ENCODE data around the gene FAM200B.

Gene FAM200B

GRCh38 chr4:15681372-15682241, at the start of gene FAM200B:
Gene FAM200B, plus strand, starts transcription at chr4:15681827. Its CDS starts 5,151 bp downstream, at chr4:15686978.
- no peak for TF ChIP-seq GATA3 (IDR thresholded peaks at IDR 0.05; ENCODE audit: low read depth, low read length)
- TF ChIP-seq GATA2 (IDR thresholded peaks at IDR 0.05; ENCODE audit: low read depth, low read length), result no peak

DNA sequence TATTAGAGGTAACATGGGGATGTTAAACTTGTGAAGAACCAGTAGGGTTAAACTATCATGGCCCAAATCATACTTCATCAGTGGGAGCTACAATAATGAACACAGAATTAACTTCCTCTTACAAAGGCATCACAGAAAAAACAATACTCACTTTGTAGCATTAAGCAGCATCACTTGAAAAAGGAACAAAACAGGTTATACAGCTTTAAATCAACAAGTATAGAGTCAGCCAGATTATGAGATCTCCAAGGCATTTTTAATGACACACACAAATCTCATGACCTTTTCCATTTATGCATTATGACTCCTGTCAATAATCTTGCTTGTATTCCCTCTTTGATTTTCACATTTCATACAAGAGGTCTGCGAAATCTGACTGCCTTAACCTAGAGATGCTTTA, 44.8 kb upstream of the FAM200B start:
- TF ChIP-seq GATA2 (IDR thresholded peaks at IDR 0.05; ENCODE audit: low read depth, low read length), result no peak
- no peak for TF ChIP-seq GATA3 (IDR thresholded peaks at IDR 0.05; ENCODE audit: low read depth, low read length)

DNA sequence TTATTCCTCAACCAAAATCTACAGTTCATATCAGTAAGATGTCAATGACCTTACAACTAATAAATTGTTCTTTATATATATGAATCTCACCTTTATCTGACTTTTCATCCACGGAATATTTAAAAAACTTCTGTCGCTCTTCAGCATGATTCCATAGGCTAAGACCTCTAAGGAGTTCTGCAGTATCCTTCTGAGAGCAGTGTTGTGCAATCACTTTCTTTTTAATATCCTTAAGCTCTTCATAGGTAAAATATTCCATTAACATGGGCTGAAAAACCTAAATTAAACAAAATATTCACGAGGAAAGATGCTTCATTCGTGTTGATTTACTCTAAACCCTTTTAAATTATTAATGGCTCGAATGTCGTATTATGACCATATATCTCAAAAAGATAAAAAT, 43.2 kb upstream of the FAM200B start:
- TF ChIP-seq GATA2 (IDR thresholded peaks at IDR 0.05; ENCODE audit: low read depth, low read length) (no peak), GATA3 (IDR thresholded peaks at IDR 0.05; ENCODE audit: low read depth, low read length) (no peak)

GRCh38 chr4:15648600-15648999, 33.0 kb upstream of the FAM200B start:
- TF ChIP-seq GATA3 (IDR thresholded peaks at IDR 0.05; ENCODE audit: low read depth, low read length), result no peak
- TF ChIP-seq GATA2 (IDR thresholded peaks at IDR 0.05; ENCODE audit: low read depth, low read length), result no peak

GRCh38 chr4:15649914-15650545, 31.6 kb upstream of the FAM200B start:
- peak; percentile 71 for TF ChIP-seq GATA2 (IDR thresholded peaks at IDR 0.05; ENCODE audit: low read depth, low read length)
- no peak for TF ChIP-seq GATA3 (IDR thresholded peaks at IDR 0.05; ENCODE audit: low read depth, low read length)

DNA sequence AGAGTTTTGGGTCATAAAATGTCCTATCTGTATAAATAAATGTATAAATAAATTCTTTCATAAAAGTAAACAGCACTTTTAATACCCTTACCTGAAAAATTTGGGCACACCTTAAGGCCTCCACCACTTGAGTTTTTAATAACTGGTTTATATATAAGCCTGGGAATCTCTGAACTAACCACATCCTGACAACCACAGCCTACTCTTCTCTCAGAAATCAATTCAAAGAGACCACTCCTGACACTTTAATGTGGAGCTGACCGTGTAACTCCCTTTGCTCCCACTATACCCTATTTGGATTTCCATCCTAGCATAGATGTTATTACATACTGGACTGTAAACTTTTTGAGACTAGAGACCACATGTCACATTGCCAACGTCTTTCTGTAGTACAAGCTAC, 30.0 kb upstream of the FAM200B start:
- no peak for TF ChIP-seq GATA3 (IDR thresholded peaks at IDR 0.05; ENCODE audit: low read depth, low read length)
- TF ChIP-seq GATA2 (IDR thresholded peaks at IDR 0.05; ENCODE audit: low read depth, low read length), result no peak

DNA sequence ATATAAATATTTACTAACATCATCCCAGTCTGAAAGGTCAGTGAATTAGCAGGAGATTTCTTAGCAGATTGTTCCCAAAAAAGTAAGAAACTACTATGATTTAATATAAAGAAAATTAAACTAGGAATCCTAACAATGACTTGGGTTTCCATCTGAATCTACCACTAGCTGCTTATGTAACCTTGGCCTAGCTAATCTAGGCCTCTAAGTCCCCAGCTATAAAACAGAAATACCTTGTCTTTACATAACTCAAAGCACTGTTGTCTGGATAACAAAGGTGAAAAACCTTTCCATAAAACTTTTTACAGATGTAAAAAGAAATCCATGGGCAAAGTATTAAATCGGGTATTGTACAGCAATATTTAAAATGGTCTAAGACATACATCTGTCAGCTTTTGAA, 29.4 kb upstream of the FAM200B start:
- TF ChIP-seq GATA2 (IDR thresholded peaks at IDR 0.05; ENCODE audit: low read depth, low read length) (no peak), GATA3 (IDR thresholded peaks at IDR 0.05; ENCODE audit: low read depth, low read length) (no peak)

- TF ChIP-seq GATA3 (IDR thresholded peaks at IDR 0.05; ENCODE audit: low read depth, low read length), result no peak
Observed at GRCh38 chr4:15652841-15653240, 28.8 kb upstream of the FAM200B start.

- no peak for TF ChIP-seq GATA3 (IDR thresholded peaks at IDR 0.05; ENCODE audit: low read depth, low read length)
- no peak for TF ChIP-seq GATA2 (IDR thresholded peaks at IDR 0.05; ENCODE audit: low read depth, low read length)
Observed at GRCh38 chr4:15653420-15653819, 28.2 kb upstream of the FAM200B start.

DNA sequence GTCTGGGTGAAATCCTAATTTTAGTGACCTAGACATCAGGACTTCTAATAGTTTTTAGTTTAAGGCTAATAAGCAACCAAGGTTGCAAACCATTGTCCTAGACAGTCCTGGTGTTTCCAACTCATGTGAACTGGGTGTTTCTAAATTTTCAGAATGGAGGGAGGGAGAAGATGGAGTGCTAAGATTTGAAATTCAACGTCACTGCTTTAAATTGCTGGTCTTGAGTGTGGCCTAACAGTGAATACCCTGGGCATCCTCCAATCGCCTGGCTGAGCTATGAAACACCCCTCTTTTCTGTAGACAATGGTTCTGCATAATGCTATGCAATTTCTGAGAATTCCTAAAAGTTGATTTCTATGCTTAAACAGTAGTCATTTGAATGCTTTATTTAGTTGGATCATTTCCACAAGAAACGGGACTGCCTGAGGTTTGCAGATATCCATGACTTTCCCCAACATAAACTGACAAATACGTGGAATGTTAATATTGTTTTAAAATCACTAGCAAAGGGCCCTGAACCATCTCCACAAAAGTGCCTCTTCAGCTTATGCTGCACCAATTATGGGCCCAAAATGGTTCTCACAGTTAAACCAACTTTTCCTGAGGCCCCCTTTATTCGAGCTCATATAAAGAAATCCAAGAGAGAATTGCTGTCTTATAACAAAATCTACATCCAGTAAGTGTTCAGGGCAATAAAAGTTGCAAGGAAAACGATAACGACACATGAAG, 27.6 kb upstream of the FAM200B start:
- TF ChIP-seq GATA3 (IDR thresholded peaks at IDR 0.05; ENCODE audit: low read depth, low read length) (no peak), GATA2 (IDR thresholded peaks at IDR 0.05; ENCODE audit: low read depth, low read length) (peak; percentile 75)

DNA sequence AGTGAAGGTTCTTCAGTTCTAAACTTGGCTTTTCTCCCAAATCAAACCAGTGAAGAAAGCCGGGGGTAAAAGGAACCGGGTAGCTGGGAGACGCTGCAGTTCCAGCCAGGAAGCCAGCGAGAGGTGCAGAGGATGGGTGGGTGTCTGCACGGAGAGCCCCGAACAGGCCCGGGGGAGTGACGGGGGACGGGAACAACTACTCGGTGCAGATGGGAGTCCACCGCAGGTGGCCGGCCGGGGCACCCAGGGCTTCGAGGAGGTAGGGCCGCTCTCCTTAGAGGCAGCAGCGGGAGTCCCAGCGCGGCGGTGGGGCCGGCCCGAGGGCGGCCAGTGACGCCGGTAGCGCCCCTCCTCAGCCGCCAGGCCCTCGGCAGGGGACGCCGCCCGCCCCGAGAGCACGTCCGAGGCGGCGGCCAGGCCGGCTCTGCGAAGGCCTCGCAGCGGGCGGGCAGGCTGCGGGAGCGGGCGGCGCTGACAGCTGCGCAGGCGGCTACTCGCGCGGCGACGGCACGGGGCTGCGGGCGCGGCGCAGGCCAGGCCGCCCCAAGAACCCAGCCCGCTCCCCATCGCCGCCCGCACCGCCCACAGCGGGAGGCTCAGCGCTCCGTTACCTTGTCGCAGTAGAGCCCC, 26.9 kb upstream of the FAM200B start:
- TF ChIP-seq GATA2 (IDR thresholded peaks at IDR 0.05; ENCODE audit: low read depth, low read length) (no peak), GATA3 (IDR thresholded peaks at IDR 0.05; ENCODE audit: low read depth, low read length) (no peak)

DNA sequence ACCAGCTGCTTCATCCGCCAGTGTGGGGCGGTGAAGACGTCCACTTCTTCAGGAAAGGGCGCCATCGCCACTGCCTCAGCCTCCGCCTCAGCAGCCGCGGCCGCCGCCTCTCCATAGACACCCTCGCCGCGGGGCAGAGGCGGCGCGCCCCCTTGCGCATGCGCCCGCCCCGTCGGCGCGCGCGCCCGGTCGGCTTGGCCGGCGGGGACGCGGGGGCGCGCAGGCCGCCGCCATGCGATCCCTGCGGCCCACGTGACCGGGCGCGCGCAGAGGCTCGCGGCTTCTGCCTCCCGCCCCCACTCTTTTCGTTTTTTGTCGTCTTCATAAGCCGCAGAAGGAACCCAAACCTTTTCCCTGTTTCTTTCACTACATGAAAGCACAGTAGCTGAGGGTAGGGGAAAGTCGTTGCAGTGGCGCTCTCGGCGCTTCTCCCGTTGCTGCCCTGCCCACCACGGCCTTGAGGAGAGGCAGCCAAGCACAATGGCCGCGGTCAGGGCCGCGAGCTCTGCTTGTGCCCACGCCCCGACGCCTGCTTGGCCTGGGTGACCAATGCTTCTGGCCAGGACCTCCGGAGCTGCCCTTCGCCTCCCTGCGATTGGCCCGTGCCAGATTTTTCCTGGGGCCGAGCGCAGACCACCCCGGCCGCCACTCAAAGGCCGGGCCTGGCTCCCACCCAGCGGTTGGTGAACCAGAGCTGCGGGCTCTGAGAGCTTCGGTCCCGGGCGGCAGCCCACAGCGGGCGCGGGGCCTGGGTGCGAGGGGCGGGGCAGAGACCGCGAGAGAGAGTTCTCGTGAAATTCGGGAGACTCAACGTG, 26.2 kb upstream of the FAM200B start, which contains the start of gene FBXL5:
FBXL5 (minus strand) TSS at position 135 of the 815 bp plus-strand sequence; CDS start at position 65, 70 bp downstream.
- no peak for TF ChIP-seq GATA2 (IDR thresholded peaks at IDR 0.05; ENCODE audit: low read depth, low read length)

DNA sequence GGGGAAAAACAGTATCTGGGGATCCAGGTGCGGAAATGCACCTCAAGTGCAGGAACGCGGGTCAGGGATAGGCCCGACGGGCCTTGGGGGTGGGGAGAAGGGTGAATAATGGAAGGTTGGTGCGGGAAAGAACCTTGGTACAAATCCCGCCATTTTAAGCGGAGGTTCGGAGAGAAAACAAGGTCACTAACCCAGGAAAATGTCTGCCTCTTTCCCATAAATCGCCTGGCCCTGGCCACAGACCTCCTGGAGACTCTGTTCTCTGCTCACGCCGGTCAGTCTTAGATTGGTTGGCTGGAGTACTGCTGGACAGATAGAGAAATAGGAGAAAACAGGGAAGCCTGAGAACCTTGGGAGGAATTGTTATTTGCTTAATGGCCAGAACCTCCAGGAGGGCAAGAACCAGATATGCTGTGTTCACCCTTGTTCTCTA, 25.6 kb upstream of the FAM200B start:
- no peak for TF ChIP-seq GATA3 (IDR thresholded peaks at IDR 0.05; ENCODE audit: low read depth, low read length)
- TF ChIP-seq GATA2 (IDR thresholded peaks at IDR 0.05; ENCODE audit: low read depth, low read length), result no peak
